Measurements from ENCODE around the gene MMP14. TPM values are rescaled to one million over a fixed set of nuclear protein-coding genes. Genes with fewer than 3 reads are reported as not detected.

MMP14 gene
- total and polyA plus RNA-seq, 2 of the 13 experiments (the other 11 are each of a cell fraction or from before 2014, with no cell fraction given) = 5.2 to 9.8 TPM

DNA sequence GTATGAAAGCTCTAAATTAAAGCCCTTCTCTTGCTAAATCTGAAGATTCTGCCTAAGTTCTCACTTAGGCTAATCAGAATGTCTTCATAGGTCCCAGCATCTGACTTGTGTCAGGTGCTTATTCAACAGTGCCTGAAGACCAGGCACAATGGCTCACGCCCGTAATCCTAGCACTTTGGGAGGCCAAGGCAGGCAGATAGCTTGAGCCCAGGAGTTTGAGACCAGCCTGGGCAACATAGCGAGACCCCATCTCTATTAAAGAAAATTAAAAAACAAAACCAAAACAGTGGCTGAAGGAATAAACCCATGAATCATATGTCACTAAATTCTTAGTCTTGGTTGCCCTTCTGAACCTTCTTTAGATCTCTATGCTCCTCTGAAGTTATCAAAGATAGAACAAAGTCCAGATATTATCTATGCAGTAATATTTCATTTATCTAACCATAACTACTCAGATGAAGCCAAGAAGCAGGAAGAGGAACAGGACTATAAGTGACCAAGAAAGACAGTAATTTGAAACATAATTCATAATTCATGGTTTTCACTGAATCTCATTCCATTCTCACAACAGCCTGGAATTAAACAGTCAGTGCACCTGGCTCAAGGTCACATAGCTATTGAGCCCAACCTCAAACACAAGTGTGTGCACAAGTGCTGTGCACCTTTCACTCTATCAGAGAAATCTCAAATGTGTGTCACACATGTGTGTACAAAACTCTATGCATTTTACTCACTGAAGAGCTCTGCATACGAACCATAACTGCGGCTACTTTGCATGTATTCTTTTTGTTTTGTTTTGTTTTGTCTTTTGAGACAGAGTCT is 27.8 kb upstream of the MMP14 start (continued):
- no peak for TF ChIP-seq TRAFD1 (CRISPR knock-in tag; IDR thresholded peaks at IDR 0.05; ENCODE audit: borderline replicate concordance)
- no peak for TF ChIP-seq FOXA3 (CRISPR knock-in tag; IDR thresholded peaks at IDR 0.05)
- TF ChIP-seq ZNF224 (CRISPR knock-in tag; IDR thresholded peaks at IDR 0.05) = no peak
- TF ChIP-seq ZNF878 (CRISPR knock-in tag; IDR thresholded peaks at IDR 0.05) = no peak
- TF ChIP-seq CENPT (CRISPR knock-in tag; IDR thresholded peaks at IDR 0.05; ENCODE audit: low read depth) = no peak
- TF ChIP-seq ZSCAN31 (CRISPR knock-in tag; IDR thresholded peaks at IDR 0.05; ENCODE audit: low read depth) = no peak
- no peak for TF ChIP-seq CCAR2 (optimal IDR thresholded peaks at IDR 0.05; ENCODE audit: low read depth, low read length)
- TF ChIP-seq MIER2 (CRISPR knock-in tag; IDR thresholded peaks at IDR 0.05) = no peak
- TF ChIP-seq, protein P1, sequence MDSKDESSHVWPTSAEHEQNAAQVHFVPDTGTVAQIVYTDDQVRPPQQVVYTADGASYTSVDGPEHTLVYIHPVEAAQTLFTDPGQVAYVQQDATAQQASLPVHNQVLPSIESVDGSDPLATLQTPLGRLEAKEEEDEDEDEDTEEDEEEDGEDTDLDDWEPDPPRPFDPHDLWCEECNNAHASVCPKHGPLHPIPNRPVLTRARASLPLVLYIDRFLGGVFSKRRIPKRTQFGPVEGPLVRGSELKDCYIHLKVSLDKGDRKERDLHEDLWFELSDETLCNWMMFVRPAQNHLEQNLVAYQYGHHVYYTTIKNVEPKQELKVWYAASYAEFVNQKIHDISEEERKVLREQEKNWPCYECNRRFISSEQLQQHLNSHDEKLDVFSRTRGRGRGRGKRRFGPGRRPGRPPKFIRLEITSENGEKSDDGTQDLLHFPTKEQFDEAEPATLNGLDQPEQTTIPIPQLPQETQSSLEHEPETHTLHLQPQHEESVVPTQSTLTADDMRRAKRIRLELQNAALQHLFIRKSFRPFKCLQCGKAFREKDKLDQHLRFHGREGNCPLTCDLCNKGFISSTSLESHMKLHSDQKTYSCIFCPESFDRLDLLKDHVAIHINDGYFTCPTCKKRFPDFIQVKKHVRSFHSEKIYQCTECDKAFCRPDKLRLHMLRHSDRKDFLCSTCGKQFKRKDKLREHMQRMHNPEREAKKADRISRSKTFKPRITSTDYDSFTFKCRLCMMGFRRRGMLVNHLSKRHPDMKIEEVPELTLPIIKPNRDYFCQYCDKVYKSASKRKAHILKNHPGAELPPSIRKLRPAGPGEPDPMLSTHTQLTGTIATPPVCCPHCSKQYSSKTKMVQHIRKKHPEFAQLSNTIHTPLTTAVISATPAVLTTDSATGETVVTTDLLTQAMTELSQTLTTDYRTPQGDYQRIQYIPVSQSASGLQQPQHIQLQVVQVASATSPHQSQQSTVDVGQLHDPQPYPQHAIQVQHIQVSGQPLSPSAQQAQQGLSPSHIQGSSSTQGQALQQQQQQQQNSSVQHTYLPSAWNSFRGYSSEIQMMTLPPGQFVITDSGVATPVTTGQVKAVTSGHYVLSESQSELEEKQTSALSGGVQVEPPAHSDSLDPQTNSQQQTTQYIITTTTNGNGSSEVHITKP (CRISPR knock-in tag; IDR thresholded peaks at IDR 0.05; ENCODE audit: low read depth) = no peak
- TF ChIP-seq GATAD2A (CRISPR knock-in tag; IDR thresholded peaks at IDR 0.05) = peak; percentile 27; the same call in 1 of the 2 replicates
- no peak for TF ChIP-seq PHB2 (IDR thresholded peaks at IDR 0.05; ENCODE audit: partially characterized antibody)
- TF ChIP-seq GZF1 (CRISPR knock-in tag; IDR thresholded peaks at IDR 0.05) = no peak
- no peak for TF ChIP-seq ZNF253 (CRISPR knock-in tag; IDR thresholded peaks at IDR 0.05; ENCODE audit: borderline replicate concordance)
- no peak for TF ChIP-seq TAF1 (CRISPR knock-in tag; IDR thresholded peaks at IDR 0.05)
- TF ChIP-seq ZNF430 (CRISPR knock-in tag; IDR thresholded peaks at IDR 0.05) = peak; percentile 32; the same call in 1 of the 2 replicates
- TF ChIP-seq ZHX1 (CRISPR knock-in tag; IDR thresholded peaks at IDR 0.05; ENCODE audit: low read depth) = no peak
- TF ChIP-seq SMAD9 (CRISPR knock-in tag; IDR thresholded peaks at IDR 0.05) = no peak
- TF ChIP-seq TIGD3 (CRISPR knock-in tag; IDR thresholded peaks at IDR 0.05; ENCODE audit: borderline replicate concordance) = no peak
